Medulla oblongata (tissue), 1 donor: Measurements from ENCODE around the gene PSKH1.
A peak's percentile ranks its signal among the peaks of the same experiment; 100 is the strongest.
"Not testable (repeated sequence)": the region's sequence is repeated elsewhere in the genome, so short reads cannot be mapped to it uniquely, and the experiment has no call there.

Source experiments
- DNase-seq: peaks from one replicate; pipeline ENCODE4 v3.0.0-alpha.2; 2015; ENCODE audit errors: extremely low spot score

The PSKH1 gene

GRCh38 chr16:67961551-67961957, 68.5 kb downstream of the PSKH1 start:
- no peak for DNase-seq

GRCh38 chr16:67962135-67962534, 69.1 kb downstream of the PSKH1 start:
- DNase-seq, result no peak

DNA sequence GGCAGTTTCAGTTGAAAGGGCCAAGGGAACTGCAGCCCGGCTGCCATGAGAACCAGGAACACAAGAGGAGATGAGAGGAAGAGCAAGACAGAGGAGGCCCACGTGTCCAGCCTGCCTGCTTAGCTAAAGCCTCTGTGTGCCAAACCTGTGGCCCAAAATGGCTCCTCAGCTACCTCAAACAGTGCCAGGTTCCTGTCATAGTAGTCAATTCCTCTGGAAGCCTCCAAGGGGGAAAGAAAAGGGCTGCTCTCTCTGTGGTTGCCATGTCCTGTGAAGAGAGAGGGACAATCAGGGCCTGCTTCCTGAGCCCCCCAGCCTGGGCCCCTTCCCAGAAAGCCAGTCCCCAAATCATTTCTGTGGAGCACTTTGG, 70.2 kb downstream of the PSKH1 start:
- DNase-seq, result peak; percentile 70

DNA sequence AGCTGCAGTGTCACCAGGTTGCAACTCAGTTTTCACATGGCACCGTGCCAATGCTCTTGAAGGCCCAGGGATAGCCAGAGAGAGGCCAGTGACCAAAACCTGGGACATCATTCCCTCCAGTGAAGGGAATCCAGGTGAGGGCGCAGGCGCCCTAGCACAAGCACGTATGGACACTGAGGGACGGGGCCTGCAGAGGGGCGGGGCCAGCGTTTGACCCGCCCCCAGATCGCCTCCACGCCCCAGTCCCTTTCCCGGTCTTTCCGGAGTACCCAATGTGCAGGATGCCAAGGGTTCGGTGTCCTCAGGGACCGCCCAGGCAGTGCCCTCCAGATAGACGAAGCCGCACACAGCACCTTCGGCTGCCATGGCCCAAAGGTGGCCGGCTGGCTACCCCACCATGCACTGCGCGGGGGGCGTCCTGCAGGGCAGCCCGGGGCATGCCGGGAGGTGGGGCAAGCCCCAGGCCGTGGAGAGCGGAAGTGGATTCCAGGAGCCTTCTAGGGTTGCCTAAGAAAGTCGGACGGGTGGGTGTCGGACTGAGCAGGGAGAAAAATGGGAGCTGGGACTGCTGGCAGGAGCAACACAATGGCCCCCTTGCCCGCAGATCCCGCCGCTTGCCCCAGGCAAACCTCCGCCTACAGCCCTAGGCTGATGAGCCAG, 70.7 kb downstream of the PSKH1 start:
- no peak for DNase-seq

- no peak for DNase-seq
These were observed 71.5 kb downstream of the PSKH1 start for GRCh38 chr16:67964477-67965131.

DNA sequence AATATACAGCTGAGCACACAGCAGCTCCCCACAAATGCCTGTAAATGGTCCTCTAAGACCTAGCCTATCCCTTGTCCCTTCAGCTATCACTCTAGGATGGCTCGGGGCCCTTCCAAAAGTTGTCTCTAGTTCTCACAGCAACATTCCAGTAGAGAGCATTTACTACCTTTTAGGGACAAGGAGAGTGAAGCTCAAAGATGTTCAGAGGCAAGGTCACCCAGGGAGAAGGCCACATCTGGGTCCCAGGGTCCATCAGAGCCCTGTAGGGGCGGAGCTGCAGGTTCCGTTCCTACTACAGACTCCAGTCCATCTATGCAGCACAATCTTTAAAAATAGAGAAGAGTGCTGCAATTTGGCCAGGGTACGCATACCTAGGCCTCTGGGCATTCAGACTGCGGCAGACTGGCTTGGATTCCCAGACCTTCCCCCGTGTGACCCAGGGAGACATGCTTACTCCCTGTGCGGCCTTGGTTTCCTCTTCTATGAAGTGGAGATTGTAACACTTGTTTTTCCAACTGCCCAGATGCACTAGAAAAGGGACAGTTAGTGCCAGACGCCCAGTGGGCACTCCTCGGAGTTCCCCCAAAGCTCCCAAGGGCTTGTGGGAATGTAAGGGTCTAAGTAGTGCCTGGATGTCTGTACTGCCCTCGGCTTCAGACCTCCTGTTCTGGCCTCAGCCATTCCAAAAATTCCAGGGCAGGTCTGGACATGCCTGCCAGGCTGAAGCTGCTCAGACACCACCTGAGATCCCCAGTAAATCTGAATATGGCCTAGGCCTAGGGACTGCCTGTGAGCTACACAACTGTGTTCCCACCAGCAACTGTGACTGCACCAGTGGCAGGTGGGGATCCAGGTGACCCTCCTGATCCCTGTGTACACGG, 72.9 kb downstream of the PSKH1 start:
- no peak for DNase-seq

DNA sequence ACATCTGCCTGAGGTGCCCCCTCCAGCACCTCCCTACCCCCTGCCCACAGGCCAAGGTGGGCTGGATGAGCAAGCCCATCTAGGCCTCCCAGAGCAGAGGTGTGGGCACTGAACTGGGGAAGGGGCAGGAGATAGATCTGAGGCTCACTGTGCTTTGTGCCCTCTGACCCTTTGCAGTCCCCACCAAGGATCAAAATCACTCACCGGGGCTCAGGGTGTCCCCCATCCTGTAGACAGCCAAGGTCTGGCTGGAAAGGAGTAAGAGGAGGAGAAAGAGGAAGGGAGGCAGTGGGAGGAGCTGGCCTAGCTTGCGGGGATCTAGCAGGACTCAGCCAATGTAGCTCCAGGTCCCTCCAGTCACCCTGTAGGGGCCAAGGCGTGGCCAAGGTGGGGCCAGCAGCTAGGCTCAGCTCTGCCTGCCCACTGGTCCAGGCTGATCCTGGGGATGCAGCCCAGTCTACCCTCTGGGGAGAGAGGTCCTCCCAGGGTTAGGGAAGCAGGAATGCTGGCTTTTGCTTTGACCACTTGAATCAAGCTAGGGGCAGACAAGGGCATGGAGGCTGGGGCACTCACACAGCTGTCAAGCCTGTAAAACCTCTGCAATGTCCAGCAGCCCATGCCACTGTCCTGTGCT, 73.6 kb downstream of the PSKH1 start:
- DNase-seq, result no peak

DNA sequence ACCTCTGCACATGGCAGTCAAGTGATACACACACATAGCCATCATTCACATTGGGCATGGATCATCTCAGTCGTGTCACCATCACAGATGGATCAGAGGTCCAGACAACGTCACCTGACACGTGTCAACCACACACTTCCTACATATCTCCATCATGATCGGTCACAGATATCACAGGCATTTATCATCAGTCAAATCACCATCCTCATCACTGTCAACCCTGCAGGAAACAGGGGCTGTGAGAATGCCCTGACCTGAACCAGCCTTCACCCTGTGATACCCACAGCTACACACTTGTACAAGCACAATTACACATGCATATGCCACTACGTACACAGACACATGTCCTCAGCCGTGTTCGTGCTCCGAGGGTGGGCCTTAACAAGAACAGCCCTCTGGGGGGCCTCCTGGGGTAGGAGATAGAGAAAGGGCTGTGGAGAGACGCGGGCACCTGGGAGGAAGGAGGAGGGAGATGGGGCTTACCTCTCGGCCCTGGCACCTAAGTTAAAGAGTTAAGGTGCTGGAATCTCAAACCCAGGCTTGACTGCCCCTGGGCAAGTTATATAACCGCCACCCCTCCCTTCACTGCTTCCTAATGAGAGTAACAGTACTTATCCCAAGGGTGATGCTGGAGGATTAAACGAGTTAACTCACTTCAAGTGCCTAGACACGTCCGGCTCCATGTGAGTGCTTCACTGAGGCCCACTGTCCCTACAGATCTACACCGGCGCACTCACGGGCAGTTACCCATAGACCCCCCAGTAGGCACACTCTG, 74.3 kb downstream of the PSKH1 start:
- DNase-seq, result no peak

DNA sequence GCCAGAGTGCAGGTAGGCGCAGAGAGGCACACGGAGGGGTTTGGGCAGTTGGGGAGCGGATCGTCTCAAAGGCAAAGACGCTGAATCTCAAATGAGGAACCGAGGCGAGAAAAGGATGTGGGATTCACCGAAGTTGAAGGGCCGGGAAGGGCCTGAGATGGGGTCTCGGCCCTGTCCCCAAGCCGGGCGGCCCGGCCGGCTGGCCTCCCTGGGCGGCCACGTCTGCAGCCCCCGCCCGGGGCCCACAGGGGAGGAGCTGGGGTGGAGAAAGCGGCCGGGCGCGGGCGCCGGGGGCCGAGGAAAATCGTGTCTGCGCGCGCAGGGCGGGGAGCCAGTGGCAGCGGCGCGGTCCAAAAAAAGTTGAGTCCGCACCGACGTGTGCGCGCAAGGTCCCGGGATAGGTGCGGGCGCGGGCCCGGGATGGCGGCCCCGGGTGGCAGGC, 74.9 kb downstream of the PSKH1 start:
- DNase-seq, result no peak

DNA sequence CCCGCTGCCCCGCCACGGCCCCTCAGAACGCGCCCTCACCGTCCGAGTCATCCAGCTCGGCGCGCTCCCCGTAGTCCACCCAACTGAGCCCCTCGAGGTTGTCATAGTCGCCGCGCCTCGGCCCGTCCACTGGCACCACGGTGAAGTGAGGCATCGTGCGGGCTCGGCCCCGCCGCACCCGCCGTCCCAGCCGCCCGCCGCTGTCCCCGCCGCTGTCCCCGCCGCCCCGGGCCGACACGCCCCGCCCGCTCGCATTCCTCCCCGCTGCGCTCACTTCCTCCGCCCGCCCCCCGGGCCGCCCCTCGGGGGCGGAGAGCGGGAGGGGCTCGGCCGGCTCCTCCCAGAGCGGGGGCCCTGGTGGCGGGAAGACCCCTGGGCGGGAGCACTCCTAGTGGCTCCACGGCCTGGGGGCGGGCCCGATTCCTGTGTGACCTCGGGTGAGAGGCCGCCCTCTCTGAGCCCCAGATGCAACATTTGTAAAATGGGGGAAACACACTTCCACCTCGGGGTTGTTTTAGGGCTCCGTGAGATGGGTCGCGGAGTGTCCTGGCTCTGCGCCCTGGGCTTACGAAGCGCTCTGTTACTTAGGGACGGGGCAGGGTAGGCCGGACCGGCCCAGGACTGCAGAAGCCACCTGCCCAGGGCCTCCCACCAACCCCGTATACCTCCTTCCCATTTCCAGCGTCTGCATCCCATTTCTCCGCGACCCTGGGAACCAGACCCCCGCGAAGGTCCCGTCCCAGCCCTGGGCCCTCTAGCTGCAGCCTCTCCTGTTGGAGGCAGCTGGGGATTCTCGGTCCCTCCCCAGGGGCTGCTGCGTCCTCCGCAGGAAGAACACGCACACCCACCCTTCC, 75.6 kb downstream of the PSKH1 start, which contains the start of gene SLC12A4:
SLC12A4 (minus strand) TSS at position 238 of the 854 bp plus-strand sequence; CDS start at position 154, 84 bp downstream.
- peak; percentile 81 for DNase-seq

DNA sequence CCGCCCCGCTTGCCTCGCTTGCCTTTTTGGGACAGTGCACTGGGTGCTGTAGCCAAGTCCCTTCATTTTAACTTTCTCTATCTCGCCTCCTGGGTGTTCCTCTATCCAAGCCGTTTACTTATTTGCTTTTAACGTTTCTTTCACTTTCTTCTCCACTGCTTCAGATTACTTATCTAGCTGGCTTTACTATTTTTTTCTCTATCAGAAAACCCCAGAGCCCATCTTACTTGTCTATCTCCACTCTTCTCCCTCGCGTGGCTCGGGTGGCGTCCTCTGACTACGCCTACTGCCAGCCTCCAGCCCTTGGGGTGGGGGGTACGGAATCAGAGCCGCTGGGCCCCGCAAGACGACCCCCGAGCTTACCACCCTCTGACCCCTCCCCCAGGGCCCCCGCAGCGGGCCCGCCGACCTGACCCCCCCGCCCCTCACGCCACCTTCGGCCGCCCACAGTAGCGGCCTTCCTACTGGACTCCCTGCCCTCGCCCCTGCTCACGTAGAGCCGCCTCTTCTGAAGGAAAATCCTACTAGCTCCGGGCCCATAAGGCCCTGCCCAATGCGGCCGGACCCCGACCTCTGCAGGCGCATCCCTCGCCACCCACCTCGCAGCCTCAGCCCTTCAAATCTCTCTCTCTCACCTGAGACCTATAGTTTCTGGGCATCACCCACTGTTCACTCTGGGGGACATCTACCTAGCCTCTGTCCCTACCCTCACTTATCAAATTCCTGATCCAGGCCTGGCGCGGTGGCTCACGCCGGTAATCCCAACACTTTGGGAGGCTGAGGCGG, 76.4 kb downstream of the PSKH1 start:
- DNase-seq, result no peak

- DNase-seq, result no peak
These were observed 78.1 kb downstream of the PSKH1 start for GRCh38 chr16:67971111-67971510.

DNA sequence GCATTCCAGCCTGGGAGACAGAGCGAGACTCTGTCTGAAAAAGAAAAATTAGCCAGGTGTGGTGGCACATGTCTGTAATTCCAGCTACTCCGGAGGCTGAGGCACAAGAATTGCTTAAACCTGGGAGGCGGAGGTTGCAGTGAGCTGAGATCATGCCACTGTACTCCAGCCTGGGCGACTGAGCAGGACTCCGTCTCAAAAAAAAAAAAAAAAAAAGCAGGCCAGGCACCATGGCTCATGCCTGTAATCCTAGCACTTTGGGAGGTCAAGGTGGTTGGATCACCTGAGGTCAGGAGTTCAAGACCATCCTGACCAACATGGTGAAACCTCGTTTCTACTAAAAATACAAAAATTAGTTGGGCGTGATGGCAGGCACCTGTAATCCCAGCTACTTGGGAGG, 79.2 kb downstream of the PSKH1 start:
- not testable (repeated sequence) for DNase-seq

- DNase-seq, result no peak
These were observed 82.5 kb downstream of the PSKH1 start for GRCh38 chr16:67975321-67976105.

GRCh38 chr16:67976205-67976604, 83.2 kb downstream of the PSKH1 start:
- DNase-seq, result no peak

GRCh38 chr16:67977005-67977404, 84.0 kb downstream of the PSKH1 start:
- no peak for DNase-seq

DNA sequence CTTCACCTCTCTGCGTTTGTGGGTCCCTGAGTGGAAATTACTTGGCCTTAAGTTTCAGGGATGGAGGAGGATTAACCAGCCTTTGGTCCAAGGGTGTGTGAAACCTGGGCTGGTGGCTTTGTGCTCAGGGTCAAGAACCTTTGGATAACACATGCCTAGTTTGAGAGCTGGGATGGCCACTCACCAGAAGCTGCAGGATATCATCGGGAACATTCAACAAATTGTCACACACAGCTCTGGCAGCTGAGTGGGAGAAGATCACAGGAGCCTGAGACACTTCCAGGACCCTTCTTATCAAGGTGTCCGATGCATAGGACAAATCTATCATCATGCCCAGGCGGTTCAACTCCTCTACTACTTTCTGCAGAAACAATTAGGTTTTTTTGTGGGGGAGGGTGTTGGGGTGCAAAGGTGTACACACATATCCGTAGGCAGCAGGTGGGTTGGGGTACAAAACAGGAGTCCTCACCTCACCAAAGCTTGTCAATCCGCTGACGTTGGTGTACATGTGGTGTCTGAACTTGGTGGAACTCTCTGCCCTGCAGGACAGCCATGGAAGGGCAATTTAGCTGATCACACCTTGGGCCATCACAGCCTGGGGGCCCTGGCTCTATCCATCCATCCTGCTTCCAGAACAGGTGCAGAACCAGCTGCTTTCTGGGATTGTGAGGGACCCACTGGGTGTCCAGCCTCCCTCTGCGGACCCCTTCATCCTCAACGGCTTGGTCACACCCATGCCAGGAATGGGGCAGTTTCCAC, 84.6 kb downstream of the PSKH1 start:
- no peak for DNase-seq
